HG03025 (cell line): ENCODE data around the gene WWTR1.

Experiments used
- ATAC-seq: cut with Tn5 transposase; IDR thresholded peaks from one replicate; pipeline ENCODE4 v1.9.1; 2021; ENCODE audit warnings: mild to moderate bottlenecking, moderate library complexity; ENCODE audit not compliant: unreplicated experiment, low FRiP score

Gene WWTR1

DNA sequence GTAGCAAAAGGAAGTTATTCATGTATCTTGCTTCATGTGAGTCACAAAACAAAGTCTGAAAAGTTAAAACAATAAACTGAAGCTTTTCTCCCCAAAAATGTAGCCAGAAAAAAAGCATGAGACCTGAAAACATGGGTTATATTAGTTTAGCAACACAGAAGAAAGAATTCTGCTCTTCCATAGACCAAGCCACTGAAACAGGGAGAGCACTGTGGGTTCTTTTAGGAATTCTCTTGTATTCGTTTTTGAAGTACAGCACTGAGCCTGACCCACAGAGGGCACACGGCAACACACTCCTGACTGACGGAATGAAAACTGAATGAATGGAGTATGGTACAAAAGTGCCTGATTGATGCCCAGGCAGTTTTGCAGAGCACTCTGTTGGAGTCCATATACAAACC is 116.7 kb downstream of the WWTR1 start:
- ATAC-seq, result no peak

DNA sequence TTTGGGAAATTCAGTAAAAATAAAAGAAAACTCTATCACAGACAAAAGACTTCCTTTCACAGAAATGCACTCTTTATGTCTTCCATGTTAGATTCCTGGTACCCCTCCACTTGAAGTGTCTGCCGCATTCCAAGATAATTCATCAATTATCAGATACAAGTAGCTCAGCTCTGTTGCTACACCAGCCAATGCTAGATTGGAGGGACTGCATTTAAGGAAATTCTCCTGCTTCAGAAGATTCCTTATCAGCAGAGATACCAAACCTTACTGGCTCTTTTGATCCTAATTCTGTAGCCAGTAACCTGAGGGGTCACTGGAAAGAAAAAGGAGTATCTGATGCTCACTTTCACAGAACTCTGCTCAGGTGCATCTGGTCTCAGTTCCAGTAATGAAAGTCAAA is 119.5 kb downstream of the WWTR1 start:
- no peak for ATAC-seq

DNA sequence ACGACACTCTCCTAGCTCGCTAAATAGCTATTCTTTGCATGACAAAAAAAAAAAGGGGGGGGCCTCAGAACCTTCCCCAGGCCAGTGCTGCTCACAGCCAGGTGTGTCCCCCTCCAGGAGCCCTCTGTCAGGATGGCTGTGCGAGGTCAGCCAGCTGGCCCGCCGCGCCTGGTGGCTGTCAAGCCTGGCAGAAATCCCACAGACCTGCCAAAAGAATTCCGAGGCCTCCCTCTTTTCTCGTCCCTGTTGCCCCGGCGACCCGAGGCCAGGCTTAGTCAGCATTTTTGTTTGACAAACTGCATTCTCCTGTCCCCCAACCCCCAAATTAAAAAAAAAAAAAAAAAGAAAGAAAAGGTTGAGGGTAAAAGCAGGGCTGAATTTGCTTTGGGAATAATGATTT is 121.4 kb downstream of the WWTR1 start:
- ATAC-seq, result no peak

DNA sequence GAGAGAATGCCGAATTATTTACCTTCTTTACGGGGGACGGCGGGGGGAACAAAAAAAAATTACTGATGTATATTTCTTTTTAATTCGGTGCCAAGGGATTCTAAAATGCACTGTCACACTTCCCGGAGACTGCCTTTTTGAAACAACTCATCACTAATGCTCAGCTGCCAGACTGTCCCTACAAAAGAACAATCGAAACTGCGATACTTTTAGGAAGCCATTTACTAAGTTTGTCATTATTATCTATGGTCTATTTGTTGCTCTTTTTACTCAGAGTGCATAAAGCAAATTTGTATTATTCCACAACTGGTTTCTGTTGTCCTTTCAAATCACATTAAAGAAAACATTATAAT is 122.5 kb downstream of the WWTR1 start:
- no peak for ATAC-seq

- ATAC-seq, result no peak
Measured at GRCh38 chr3:149534671-149535332, 123.0 kb downstream of the WWTR1 start.

- no peak for ATAC-seq
Measured at GRCh38 chr3:149534082-149534481, 123.7 kb downstream of the WWTR1 start.

- no peak for ATAC-seq
Measured at GRCh38 chr3:149532489-149533180, 125.2 kb downstream of the WWTR1 start.

DNA sequence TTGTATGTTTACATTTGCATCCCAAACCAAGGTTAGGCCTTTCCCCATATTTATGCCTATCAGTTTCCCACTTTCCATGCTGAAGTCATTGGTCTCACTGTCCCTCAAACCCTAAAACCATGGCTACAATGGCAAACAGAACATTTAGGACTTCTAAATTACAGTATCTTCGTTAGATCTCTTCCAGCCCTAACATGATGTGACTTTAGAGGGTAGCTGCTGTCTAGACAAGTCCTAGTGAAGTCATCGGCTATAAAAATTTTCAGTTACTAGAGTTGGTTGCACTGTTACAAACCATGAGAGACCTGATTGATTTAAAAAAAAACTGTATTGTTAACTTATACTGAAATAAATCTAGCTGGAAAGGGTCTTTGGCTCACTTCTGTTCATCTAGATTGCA is 128.7 kb downstream of the WWTR1 start:
- ATAC-seq, result no peak

DNA sequence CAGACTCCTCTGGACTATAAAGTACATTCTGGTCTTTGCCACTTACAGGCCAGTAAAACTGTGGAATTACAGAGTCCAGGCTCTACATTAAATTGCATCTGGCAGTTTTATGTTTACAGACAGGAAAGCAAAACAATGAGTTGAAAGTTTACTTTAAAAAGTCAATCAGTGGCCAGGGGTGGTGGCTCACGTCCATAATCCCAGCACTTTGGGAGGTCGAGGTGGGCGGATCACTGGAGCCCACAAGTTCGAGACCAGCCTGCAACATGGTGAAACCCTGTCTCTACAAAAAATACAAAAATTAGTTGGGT is 129.5 kb downstream of the WWTR1 start:
- ATAC-seq, result no peak

DNA sequence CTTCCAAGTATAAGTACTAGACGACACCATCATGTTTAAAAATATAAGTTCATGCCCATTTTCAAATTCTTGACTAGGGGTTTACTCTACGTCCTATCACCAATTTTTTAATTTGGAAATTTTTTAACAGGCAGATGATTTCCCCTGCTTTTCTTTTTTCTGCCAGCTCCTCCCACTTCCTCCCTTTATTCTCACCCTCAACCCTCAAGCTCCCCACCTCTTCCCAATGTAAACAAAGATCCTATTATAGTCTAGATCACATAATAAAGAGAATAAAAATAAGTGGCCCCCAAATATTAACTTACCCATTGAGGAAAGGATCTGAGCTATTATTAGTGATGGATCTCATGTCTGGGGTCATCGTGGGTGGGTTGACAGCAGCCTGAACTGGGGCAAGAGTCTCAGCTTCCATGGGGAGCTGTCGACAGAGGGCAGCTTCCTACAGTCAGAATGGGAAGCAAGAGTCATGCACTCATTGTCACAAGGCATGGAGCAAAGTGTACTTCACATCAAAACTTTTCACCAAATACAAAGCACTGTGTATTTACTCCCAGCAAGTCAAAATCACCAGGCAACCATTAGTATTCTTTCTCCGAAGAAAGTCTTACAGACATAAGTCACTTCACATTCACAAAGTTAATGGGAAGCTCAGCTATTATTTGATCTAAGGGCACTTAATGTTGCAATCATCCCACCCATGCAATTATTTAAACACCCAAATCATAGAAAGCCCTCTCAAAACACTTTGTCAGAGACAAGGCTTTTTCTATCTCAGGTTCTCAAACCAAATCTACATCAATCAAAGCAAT is 130.1 kb downstream of the WWTR1 start:
- ATAC-seq, result no peak

DNA sequence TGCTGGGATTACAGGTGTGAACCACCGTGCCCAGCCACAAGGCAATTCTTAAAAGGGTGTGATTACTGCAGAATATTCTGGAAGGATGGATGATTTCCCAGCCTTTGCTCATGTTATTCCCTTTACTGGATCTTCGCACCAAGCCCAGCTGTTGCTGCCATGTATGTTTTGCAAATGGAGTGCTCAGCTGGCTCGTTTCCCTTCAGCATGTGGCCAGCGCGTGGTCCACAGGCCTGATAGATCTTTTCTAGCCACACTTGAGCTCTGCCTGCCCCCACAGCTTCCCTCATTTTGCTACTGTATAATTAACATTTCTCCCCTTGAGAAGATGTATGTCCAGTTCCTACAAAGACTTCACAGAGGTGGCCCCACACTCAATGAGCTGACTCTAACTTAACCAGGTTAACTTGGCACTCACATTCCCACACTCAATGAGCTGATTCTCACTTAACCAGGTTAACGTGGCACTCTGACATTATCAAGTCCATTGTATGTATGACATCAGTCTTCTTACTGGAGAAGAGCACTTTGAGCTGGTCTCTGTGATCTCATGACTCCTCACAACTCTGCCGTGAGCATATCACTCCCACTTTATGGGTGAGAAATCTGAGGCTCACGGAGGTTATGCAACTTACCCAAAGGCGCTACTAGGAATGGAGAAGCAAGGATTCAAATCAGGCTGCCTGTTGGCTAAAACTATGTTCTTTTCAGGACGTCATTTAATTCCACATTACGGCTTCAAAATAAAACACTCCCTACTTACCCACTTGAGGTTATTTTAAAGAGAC is 134.1 kb downstream of the WWTR1 start:
- no peak for ATAC-seq

GRCh38 chr3:149519912-149520311 is 137.9 kb downstream of the WWTR1 start:
- ATAC-seq, result no peak

GRCh38 chr3:149516920-149517319 is 140.9 kb downstream of the WWTR1 start:
- ATAC-seq, result no peak

- no peak for ATAC-seq
Measured at GRCh38 chr3:149515249-149515648, 142.6 kb downstream of the WWTR1 start.

DNA sequence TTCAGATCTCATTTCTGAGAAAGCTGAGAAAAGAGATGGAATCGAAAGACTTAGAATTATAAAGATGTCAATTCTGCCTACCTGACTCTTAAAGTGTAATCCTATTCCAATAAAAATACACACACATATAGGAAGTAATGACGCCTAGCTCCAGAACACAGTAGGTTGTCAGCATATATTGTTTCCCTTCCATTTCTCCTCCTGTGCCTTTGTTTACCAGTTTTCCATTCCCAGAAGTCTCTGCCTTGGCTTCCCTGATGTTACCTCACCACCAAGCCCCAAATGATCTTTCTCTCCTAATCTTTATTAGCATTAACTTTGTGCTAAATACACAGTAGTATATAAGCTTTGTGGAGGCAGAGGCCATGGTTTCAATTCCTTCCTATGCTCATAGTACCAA is 143.4 kb downstream of the WWTR1 start:
- ATAC-seq, result no peak

DNA sequence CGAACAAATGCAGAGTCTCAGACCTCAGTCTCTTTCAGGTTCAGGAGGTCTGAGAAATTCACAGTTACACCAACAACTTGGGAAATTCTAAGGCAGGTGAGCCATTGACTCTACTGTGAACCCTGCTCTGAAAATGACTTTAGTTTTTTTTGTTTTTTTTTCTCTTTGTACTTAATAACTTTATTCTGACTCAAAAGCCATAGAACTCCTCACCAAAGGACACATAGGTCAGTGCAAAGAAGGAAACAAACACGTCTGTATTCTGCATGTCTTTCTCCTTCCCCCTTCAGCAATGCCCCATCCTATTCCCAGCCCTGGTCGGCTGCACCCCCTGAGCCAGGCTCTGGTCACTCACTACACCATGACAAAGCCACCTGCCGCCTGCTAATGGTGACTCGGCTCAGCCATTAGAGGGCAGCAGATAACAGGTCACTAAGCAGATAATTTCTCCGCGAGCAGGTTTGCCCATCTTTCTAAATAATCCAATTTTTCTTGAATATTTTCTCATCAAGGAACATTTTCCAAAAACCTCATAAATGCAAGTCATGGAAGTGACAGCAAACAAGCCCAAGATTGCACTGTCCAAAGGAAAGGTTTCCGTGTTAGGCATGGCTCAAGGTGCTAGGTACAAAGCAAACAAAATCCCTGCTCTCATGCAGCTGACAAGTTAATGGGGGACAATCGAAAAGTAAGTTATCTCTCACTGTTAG is 145.6 kb downstream of the WWTR1 start:
- peak; percentile 59 for ATAC-seq

DNA sequence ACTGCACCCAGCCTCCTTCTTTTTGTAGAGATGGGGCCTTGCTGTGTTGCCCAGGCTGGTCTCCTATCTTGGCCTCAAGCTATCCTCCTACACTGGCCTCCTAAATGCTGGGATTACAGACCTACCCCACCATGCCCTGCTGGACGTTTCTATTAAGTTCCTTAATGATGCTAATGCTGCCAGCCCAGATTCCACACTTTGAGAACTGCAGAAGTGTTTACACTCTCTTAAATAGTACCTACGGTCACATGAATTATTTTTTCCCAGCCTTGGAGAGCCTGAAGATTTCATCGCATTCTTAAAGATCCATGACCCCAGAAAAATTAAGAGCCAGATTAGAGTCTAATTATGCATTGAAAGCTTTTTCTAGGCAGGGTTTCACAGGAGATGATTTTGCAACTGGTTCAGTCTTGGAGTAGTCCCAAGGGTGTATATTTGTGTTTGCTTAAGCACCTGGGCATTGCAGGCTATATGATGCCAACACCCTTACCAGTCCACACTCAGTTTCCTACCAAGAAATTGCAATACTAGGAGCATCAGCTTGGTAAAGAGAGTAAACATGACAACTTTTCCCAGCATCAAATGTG is 146.7 kb downstream of the WWTR1 start:
- no peak for ATAC-seq

- ATAC-seq, result no peak
Measured at GRCh38 chr3:149510480-149510879, 147.3 kb downstream of the WWTR1 start.

- ATAC-seq, result no peak
Measured at GRCh38 chr3:149509526-149509925, 148.3 kb downstream of the WWTR1 start.
